Psoas muscle (tissue), 8 donors: ENCODE results near the gene RASGRP3. TPM values are rescaled to one million over a fixed set of nuclear protein-coding genes. Genes with fewer than 3 reads are reported as not detected.

Experiments
- ATAC-seq, 4 donors: fragments of 200-7000 bp; cut with Tn5 transposase; one replicate each; pipeline ENCODE4 v1.9.1; 2020; ENCODE audit warnings: moderate library complexity in 3 of 4, mild to moderate bottlenecking in 2 of 4
- DNase-seq, 2 donors: peaks; one replicate each; pipeline ENCODE4 v3.0.0-alpha.2; 2020
- H3K27ac ChIP-seq: fragments of 200-600 bp; one replicate; pipeline ENCODE4 v1.8.0; 2022
- H3K27me3 ChIP-seq, 3 donors: fragments of 200-600 bp in 1 of 3; one replicate each; pipeline versions ENCODE4 v1.6.1 to v1.8.0; 2013 to 2022; ENCODE audit warnings: low read length in 2 of 3, mild to moderate bottlenecking in 2 of 3, moderate library complexity in 1 of 3; ENCODE audit not compliant: insufficient read depth in 3 of 3
- H3K36me3 ChIP-seq, 2 donors: fragments of 200-600 bp in 1 of 2; one replicate each; pipeline versions ENCODE4 v1.6.1 to v1.8.0; 2013 to 2022; ENCODE audit warnings: low read depth in 1 of 2, mild to moderate bottlenecking in 1 of 2, moderate library complexity in 1 of 2; ENCODE audit not compliant: insufficient read depth in 1 of 2
- H3K4me1 ChIP-seq: fragments of 200-600 bp; one replicate; pipeline ENCODE4 v1.8.0; 2022
- H3K4me3 ChIP-seq: fragments of 200-600 bp; one replicate; pipeline ENCODE4 v1.8.0; 2022; ENCODE audit warnings: mild to moderate bottlenecking
- H3K9me3 ChIP-seq: fragments of 200-600 bp; one replicate; pipeline ENCODE4 v1.8.0; 2022
- CTCF ChIP-seq: fragments of 200-600 bp; IDR thresholded peaks from one replicate; pipeline ENCODE4 v1.8.0; 2022; ENCODE audit warnings: antibody characterized with exemption
- WGBS, 3 donors: extraction: QIAGEN DNeasy Blood & Tissue Kit; methylation state at CpG; one replicate each; pipeline versions ENCODE4 v1.1.6 to v1.1.7; 2013; 5-methylcytosine and 5-hydroxymethylcytosine counted together
- intact Hi-C, 2 donors: fragments of 100-400 bp; cut with DNase I; formaldehyde crosslinking; loops; one replicate each; pipeline versions ENCODE4 v1.11.0 to v1.14.2; 2022
- polyA plus RNA-seq, 3 donors: library from polyadenylated mRNA; stranded (reverse); fragments of 200-250 nt; gene quantifications; one replicate each; pipeline ENCODE4 v1.2.3, GENCODE V29; 2013
- total RNA-seq, 4 donors: library from RNA; stranded (reverse); fragmentation: NEBNext Ultra II Directional in 2 of 4; extraction: Animal tissue kit (Norgen Biotek cat#: 25700) in 2 of 4; gene quantifications; one replicate each; pipeline versions ENCODE4 v1.2.1 to v1.2.4, GENCODE V29; 2021 to 2023
- donor health status: healthy with polysubstance abuse.
- donor health status: DM: no; HTN: no; CAD: no; lungs with moderate emphysema.
- donor health status: Bipolar disorder and iron deficiency.
- donor health status: healthy.
- donor health status: DM: yes; HTN: yes; CAD: no.
- donor health status: DM: no; HTN: no; CAD: no.
- donor health status: DM: no; HTN: no; CAD: no.
- donor health status: DM: yes; HTN: yes; CAD: no.

The RASGRP3 gene
- total and polyA plus RNA-seq, 7 donors: 3.4 to 24.9 (median 13.0) TPM

- no peaks in the 10 kb centered on the region for H3K9me3 ChIP-seq
- H3K27me3 ChIP-seq: no peaks in the 10 kb centered on the region
- DNase-seq (no peak), ATAC-seq (peak; percentile 13 to 74 (median 38))
- H3K4me1 ChIP-seq: peaks cover 29% of the 10 kb centered on the region
- H3K27ac ChIP-seq: peak overlapping the region; percentile 56
- H3K36me3 ChIP-seq: peaks cover 3 to 45% of the 10 kb centered on the region in 2 donors
- WGBS, 3 donors: 15 to 33% (median 22%) methylated on average over 2 of the region's 2 CpGs
- TF ChIP-seq CTCF: no peak
- intact Hi-C loops: no loop called here
- no peak overlapping the region for H3K4me3 ChIP-seq
Measured at GRCh38 chr2:33560017-33560416, 83.6 kb downstream of the RASGRP3 start.

- no peak for TF ChIP-seq CTCF
- Histone ChIP-seq H3K4me3 (no peak overlapping the region), H3K36me3 (peaks cover 3 to 54% of the 10 kb centered on the region in 2 donors), H3K9me3 (no peaks in the 10 kb centered on the region), H3K27ac (no peak overlapping the region), H3K4me1 (peaks cover 20% of the 10 kb centered on the region), H3K27me3 (no peaks in the 10 kb centered on the region)
- intact Hi-C loops: no loop called here
- ATAC-seq: no peak
- DNase-seq: no peak
Measured at GRCh38 chr2:33561872-33562271, 85.4 kb downstream of the RASGRP3 start.

- intact Hi-C loops: no loop called here
- no peak for ATAC-seq
- peaks cover 0 to 2% of the 10 kb centered on the region in 2 donors for H3K36me3 ChIP-seq
- WGBS, 3 donors: 54 to 61% (median 56%) methylated on average over 2 of the region's 2 CpGs
- DNase-seq: no peak
- no peak overlapping the region for H3K4me3 ChIP-seq
- no peaks in the 10 kb centered on the region for H3K27me3 ChIP-seq
- no peak overlapping the region for H3K27ac ChIP-seq
- H3K4me1 ChIP-seq: no peaks in the 10 kb centered on the region
- H3K9me3 ChIP-seq: no peaks in the 10 kb centered on the region
- TF ChIP-seq CTCF: no peak
Measured at GRCh38 chr2:33570681-33571080, 94.2 kb downstream of the RASGRP3 start.

- TF ChIP-seq CTCF: no peak
- DNase-seq: no peak
- H3K4me3 ChIP-seq: no peak overlapping the region
- no peaks in the 10 kb centered on the region for H3K9me3 ChIP-seq
- intact Hi-C loops: no loop called here
- WGBS, 3 donors: 91 to 94% (median 92%) methylated on average over 6 of the region's 6 CpGs
- H3K36me3 ChIP-seq: no peaks in the 10 kb centered on the region
- ATAC-seq: peak in 1 of 4 donors; percentile 22
- H3K27me3 ChIP-seq: no peaks in the 10 kb centered on the region
- H3K4me1 ChIP-seq: no peaks in the 10 kb centered on the region
- H3K27ac ChIP-seq: no peak overlapping the region
Measured at GRCh38 chr2:33573657-33574056, 97.2 kb downstream of the RASGRP3 start.

- 84 to 87% (median 85%) methylated on average over 8 of the region's 8 CpGs for WGBS, 3 donors
- no peaks in the 10 kb centered on the region for H3K9me3 ChIP-seq
- no peak for TF ChIP-seq CTCF
- H3K27ac ChIP-seq: no peak overlapping the region
- no peaks in the 10 kb centered on the region for H3K4me1 ChIP-seq
- H3K27me3 ChIP-seq: no peaks in the 10 kb centered on the region
- ATAC-seq (no peak), DNase-seq (no peak)
- H3K36me3 ChIP-seq: no peaks in the 10 kb centered on the region
- no peak overlapping the region for H3K4me3 ChIP-seq
- intact Hi-C loops: loop anchor here in 1 of 2 donors (5.0 kb wide), 1 partner anchor 105 kb away; no protein-coding TSS in a partner anchor
Measured at GRCh38 chr2:33577084-33577483, 100.6 kb downstream of the RASGRP3 start.
